Loucy (cell line): Measurements from ENCODE around the gene CNTNAP2.

Source experiments
- EZH2phosphoT487 ChIP-seq: fragments of 200-600 bp; IDR thresholded peaks from 2 replicates; pipeline ENCODE4 v1.6.1; 2018; ENCODE audit warnings: antibody characterized with exemption, mild to moderate bottlenecking, moderate library complexity, borderline replicate concordance
- TF ChIP-seq, protein P1 (sequence below): fragments of 200-600 bp; sonication (generic); conservative IDR thresholded peaks from 2 replicates; pipeline ENCODE4 v1.5.1; 2014; ENCODE audit warnings: mild to moderate bottlenecking, antibody characterized with exemption, low read length

GRCh38 chr7:148304083-148304335, 2187.4 kb downstream of the CNTNAP2 start:
- TF ChIP-seq, protein P1, sequence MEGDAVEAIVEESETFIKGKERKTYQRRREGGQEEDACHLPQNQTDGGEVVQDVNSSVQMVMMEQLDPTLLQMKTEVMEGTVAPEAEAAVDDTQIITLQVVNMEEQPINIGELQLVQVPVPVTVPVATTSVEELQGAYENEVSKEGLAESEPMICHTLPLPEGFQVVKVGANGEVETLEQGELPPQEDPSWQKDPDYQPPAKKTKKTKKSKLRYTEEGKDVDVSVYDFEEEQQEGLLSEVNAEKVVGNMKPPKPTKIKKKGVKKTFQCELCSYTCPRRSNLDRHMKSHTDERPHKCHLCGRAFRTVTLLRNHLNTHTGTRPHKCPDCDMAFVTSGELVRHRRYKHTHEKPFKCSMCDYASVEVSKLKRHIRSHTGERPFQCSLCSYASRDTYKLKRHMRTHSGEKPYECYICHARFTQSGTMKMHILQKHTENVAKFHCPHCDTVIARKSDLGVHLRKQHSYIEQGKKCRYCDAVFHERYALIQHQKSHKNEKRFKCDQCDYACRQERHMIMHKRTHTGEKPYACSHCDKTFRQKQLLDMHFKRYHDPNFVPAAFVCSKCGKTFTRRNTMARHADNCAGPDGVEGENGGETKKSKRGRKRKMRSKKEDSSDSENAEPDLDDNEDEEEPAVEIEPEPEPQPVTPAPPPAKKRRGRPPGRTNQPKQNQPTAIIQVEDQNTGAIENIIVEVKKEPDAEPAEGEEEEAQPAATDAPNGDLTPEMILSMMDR, result no peak
- TF ChIP-seq EZH2phosphoT487, result no peak
